Measurements from ENCODE around the gene CPVL. TPM values are rescaled to one million over a fixed set of nuclear protein-coding genes. Genes with fewer than 3 reads are reported as not detected.

The CPVL gene
- total RNA-seq, 1 experiment from 2014 or later = 26.9 TPM

- H4K8ac ChIP-seq (replicated peaks; ENCODE audit: insufficient read length, low read depth, low read length) = no peak overlapping the region
- Mint-ChIP-seq H3K27me3 (ENCODE audit: low read depth) (no peaks in the 10 kb centered on the region), H3K4me1 (peaks cover 9 to 15% of the 10 kb centered on the region in 2 experiments), H3K36me3 (ENCODE audit: insufficient read depth in 1 of 3, low read depth in 3 of 3) (peaks cover 3 to 10% (median 9%) of the 10 kb centered on the region in 3 experiments; a peak in 5 of 7 replicates), H3K27ac (no peak overlapping the region), H3K9me3 (peaks cover 0 to 3% of the 10 kb centered on the region in 2 experiments; a peak in 2 of 5 replicates), H3K4me3 (no peak overlapping the region)
- H2BK120ac ChIP-seq (ENCODE audit: low read depth, low read length, poor library complexity, severe bottlenecking) = no peak overlapping the region
- H4K91ac ChIP-seq (ENCODE audit: insufficient read length, low read depth, low read length) = no peak overlapping the region
- no peak overlapping the region for H3K4ac ChIP-seq (ENCODE audit: low read depth, low read length)
- no peaks in the 10 kb centered on the region for H4K20me1 ChIP-seq (ENCODE audit: control insufficient read depth, insufficient read depth, insufficient read length)
- H3K27me3 ChIP-seq (ENCODE audit: insufficient read depth, low read length) = no peaks in the 10 kb centered on the region
- no peak overlapping the region for H3K56ac ChIP-seq (ENCODE audit: insufficient read length, low read depth, low read length)
- WGBS (ENCODE audit: extremely low coverage, insufficient read length, low lambda C conversion rate) = no CpG with 5 or more reads among the region's 2 CpGs
- DNase-seq = no peak
- H3K23ac ChIP-seq (ENCODE audit: insufficient read length, low read depth, low read length) = no peak overlapping the region
- H4K5ac ChIP-seq (ENCODE audit: insufficient read length, low read depth, low read length) = no peak overlapping the region
- no peak overlapping the region for H2BK12ac ChIP-seq (ENCODE audit: insufficient read length, low read depth, low read length)
- H2BK5ac ChIP-seq (ENCODE audit: insufficient read length, low read length) = no peak overlapping the region
- H3K27ac ChIP-seq (ENCODE audit: insufficient read length, low read depth, low read length) = no peak overlapping the region
- no peak overlapping the region for H3K18ac ChIP-seq (ENCODE audit: insufficient read length, low read depth, low read length)
- no peaks in the 10 kb centered on the region for H3K23me2 ChIP-seq (ENCODE audit: insufficient read length, low read depth, low read length, poor library complexity, severe bottlenecking)
- H2BK20ac ChIP-seq (ENCODE audit: low read depth, low read length, poor library complexity, severe bottlenecking) = no peak overlapping the region
- no peak overlapping the region for H3K4me2 ChIP-seq (ENCODE audit: insufficient read depth, insufficient read length, low read length)
- no peaks in the 10 kb centered on the region for H3K4me1 ChIP-seq (ENCODE audit: insufficient read depth, low read length)
- no peak overlapping the region for H2BK15ac ChIP-seq (ENCODE audit: low read depth, low read length)
- no peaks in the 10 kb centered on the region for H3K79me2 ChIP-seq (ENCODE audit: insufficient read depth, low read length)
- no peaks in the 10 kb centered on the region for H3K9me3 ChIP-seq (ENCODE audit: control insufficient read depth, low read depth, low read length)
- no peak overlapping the region for H2AK5ac ChIP-seq (ENCODE audit: insufficient read length, low read length)
- no peak overlapping the region for H3K14ac ChIP-seq (ENCODE audit: insufficient read depth, low read length)
- H3K79me1 ChIP-seq (ENCODE audit: insufficient read depth, low read depth, low read length, poor library complexity, severe bottlenecking) = no peaks in the 10 kb centered on the region
- H3T11ph ChIP-seq (ENCODE audit: low read length) = no peak overlapping the region
- no peak overlapping the region for H3K9ac ChIP-seq (ENCODE audit: extremely low read depth, insufficient read length, low read length)
- TF ChIP-seq CTCF (conservative IDR thresholded peaks at IDR 0.05) = no peak
- no peak overlapping the region for H2AFZ ChIP-seq (ENCODE audit: low read length)
These were observed 36.4 kb downstream of the CPVL start for GRCh38 chr7:29109899-29110298.

Measured in H9 (cell line).